Retinal pigment epithelial cell (primary cell): ENCODE data around the gene PRKAG2.
"Not testable (repeated sequence)": the region's sequence is repeated elsewhere in the genome, so short reads cannot be mapped to it uniquely, and the experiment has no call there.

Source experiments
- DNase-seq: peaks from one replicate; pipeline ENCODE4 v3.0.0-alpha.2; 2010; ENCODE audit warnings: low read depth
- H3K4me3 ChIP-seq: 2 replicates; pipeline ENCODE4 v1.5.1; 2011; ENCODE audit warnings: mild to moderate bottlenecking, low read length, control low read depth, moderate library complexity
- CTCF ChIP-seq: conservative IDR thresholded peaks from 2 replicates; pipeline ENCODE4 v1.5.1; 2011; ENCODE audit warnings: low read depth, low read length, control low read depth, inconsistent platforms

Gene PRKAG2

DNA sequence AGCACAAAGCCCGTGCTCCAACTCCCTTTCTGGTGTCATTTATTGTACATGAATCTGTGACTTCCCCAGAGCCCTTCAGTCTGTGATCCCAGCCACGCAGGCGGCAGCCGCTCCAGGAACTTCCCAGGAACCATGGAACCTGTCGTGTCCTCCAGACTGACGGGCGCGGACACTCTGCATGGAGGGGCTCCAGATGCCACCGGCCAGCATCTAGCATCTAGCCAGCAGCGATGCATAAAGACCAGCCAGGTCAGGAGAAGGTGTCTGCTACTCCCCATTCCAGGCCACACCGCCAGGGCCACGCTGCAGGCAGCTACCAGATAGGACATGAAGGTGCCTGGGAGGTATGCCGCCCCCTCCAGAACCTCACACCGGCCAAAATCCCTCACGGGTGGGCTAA is 77.4 kb downstream of the PRKAG2 start:
- H3K4me3 ChIP-seq, result no peak overlapping the region
- no peak for TF ChIP-seq CTCF
- DNase-seq, result no peak

GRCh38 chr7:151798851-151799448 is 78.0 kb downstream of the PRKAG2 start:
- no peak for TF ChIP-seq CTCF
- DNase-seq, result no peak
- H3K4me3 ChIP-seq, result no peak overlapping the region

DNA sequence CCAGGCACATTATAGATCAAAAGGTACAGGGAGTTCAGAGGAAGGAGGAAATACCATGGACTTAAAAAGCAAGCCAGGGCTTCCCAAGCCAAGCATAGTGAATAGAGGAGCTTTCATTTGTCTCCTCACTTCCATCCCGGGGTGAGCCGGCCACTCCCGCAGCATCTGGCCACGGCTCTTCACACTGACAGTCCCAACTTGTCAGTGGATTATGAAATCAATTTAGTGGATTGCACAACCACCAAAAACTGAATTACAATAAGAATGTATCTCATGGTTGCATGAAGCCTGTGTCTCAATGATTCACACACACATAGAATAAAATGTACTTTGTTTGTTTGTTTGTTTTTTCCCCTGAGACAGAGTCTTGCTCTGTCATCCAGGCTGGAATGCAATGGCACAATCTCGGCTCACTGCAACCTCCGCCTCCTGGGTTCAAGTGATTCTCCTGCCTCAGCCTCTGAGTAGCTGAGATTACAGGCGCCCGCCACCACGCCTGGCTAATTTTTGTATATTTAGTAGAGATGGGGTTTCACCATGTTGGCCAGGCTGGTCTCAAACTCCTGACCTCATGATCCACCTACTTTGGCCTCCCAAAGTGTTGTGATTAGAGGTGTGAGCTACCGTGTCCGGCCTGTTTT is 79.1 kb downstream of the PRKAG2 start:
- not testable (repeated sequence) for H3K4me3 ChIP-seq, DNase-seq

GRCh38 chr7:151796871-151797537 is 79.9 kb downstream of the PRKAG2 start:
- TF ChIP-seq CTCF, result no peak
- no peak for DNase-seq

DNA sequence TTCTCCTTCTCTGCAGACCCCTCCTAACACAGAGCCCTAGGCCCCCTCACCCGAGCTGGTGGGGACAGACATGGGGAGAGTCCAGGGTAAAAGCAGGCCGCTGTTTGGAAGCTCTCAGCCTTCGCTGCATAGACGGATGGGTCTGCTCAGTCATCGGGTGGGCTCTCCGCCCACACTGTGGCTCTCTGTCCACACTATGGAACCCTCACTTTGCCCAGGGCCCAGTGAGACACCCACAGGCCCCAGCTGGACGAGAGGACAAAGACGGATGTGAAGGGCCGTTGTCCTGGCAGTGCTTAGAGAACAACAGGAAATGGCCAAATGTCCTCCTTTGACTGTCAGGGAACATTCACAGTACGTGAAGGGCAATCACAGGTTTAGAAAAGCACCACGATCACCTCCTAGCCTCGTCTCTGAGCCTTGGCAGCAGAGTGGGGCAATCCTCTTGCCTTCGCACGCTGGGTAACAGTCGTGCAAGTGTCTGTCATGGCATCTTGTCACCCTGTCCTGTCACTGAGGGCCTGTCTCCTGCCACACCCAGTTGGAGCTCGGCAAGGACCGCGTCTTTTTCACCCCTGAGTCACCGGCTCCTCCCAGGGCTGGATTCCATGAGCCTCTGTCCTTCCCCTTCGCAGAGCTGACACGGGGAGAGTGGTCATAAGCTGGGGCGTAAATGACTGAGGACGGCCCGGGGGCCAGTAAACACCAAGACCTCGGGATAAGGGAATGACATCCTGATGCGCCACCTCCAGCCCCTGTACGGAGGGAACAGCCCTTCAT is 80.6 kb downstream of the PRKAG2 start:
- no peak overlapping the region for H3K4me3 ChIP-seq
- TF ChIP-seq CTCF, result no peak
- no peak for DNase-seq

More at GRCh38 chr7:151796871-151797537, 79.9 kb downstream of the PRKAG2 start:
- no peak overlapping the region for H3K4me3 ChIP-seq

DNA sequence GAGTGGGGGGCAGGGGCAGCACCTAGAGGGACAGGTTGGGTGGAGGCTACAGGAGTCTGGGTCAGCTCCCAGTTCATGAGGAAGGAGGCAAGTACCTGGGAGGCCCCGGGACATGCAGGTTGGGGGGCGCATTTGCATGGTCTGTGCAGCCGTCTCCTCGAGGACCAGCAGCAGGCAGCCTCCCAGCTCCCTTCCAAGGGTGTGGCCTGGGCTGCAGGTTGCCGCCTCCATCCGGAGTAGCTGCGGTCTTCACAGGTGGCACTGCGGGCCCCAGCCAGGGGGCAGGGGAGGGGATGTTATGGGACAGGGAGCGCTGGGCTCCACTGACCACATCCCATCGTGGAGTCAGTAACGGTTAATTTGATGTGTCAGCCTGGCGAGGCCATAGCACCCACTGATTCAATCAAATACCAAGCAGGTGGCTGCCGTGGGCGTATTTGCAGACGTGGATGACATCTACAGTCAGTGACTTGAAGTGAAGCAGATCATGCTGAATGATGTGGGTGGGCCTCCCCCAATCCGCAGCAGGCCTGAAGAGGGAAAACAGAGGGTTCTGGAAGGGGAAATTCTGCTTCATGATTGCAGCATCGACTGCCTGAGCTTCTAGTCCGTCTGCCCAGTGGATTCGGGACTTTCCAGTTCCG is 81.6 kb downstream of the PRKAG2 start:
- DNase-seq, result no peak
- no peak for TF ChIP-seq CTCF
- no peak overlapping the region for H3K4me3 ChIP-seq
